B cell (primary cell): ENCODE results near the gene KSR2. TPM values are rescaled to one million over a fixed set of nuclear protein-coding genes. Genes with fewer than 3 reads are reported as not detected.

Source experiments
- ATAC-seq: fragments of 200-7000 bp; cut with Tn5 transposase; one replicate; pipeline ENCODE4 v1.10.0; 2021; ENCODE audit warnings: low read depth, mild to moderate bottlenecking, moderate number of reproducible peaks, moderate library complexity
- CTCF ChIA-PET: fragments of 350-600 bp; sonication (Branson Sonifier 250); formaldehyde crosslinking; loops from one replicate; lab custom pipeline; 2021; ENCODE audit warnings: antibody characterized with exemption, inconsistent platforms; lab: Charles Lee
- POLR2A ChIA-PET: fragments of 350-600 bp; sonication (Branson Sonifier 250); formaldehyde crosslinking; loops from one replicate; lab custom pipeline; 2021; ENCODE audit warnings: antibody characterized with exemption; lab: Charles Lee
- DNase-seq: peaks from one replicate; pipeline ENCODE4 v3.0.0; 2013
- H2AFZ ChIP-seq: 2 replicates; pipeline ENCODE4 v1.6.1; 2012; ENCODE audit warnings: mild to moderate bottlenecking, low read depth, low read length; ENCODE audit not compliant: insufficient read depth, poor library complexity, severe bottlenecking
- H3K27ac ChIP-seq, 2 donors: 1 replicate in 1 of 2; 2 replicates in 1 of 2; pipeline ENCODE4 v1.5.1; 2012 to 2013; ENCODE audit warnings: low read length in 2 of 2, mild to moderate bottlenecking in 2 of 2, moderate library complexity in 1 of 2
- H3K27me3 ChIP-seq, 4 experiments: fragments of 200-600 bp in 1 of 4; sonication (generic) in 1 of 4; replicated peaks in 1 of 4; 1 replicate in 2 of 4; 2 replicates in 2 of 4; pipeline versions ENCODE4 v1.6.1 to v1.7.0; 2013 to 2016; ENCODE audit warnings: low read length in 3 of 4, mild to moderate bottlenecking in 2 of 4, mixed read lengths in 1 of 4, moderate library complexity in 1 of 4; ENCODE audit not compliant: insufficient read depth in 4 of 4, control insufficient read depth in 3 of 4; ENCODE audit errors: control extremely low read depth in 1 of 4
- H3K36me3 ChIP-seq, 2 experiments: replicated peaks in 1 of 2; 1 replicate in 1 of 2; 2 replicates in 1 of 2; pipeline versions ENCODE4 v1.6.1 to v1.7.1; 2013; ENCODE audit warnings: low read length in 1 of 2; ENCODE audit not compliant: insufficient read depth in 2 of 2, control insufficient read depth in 1 of 2; ENCODE audit errors: control extremely low read depth in 1 of 2, extremely low read depth in 1 of 2
- H3K4me1 ChIP-seq, 2 donors: fragments of 200-600 bp in 1 of 2; sonication (generic) in 1 of 2; 1 replicate in 1 of 2; 2 replicates in 1 of 2; pipeline versions ENCODE4 v1.5.1 to v1.6.1; 2013 to 2017; ENCODE audit warnings: low read length in 2 of 2; ENCODE audit not compliant: control insufficient read depth in 2 of 2, insufficient read depth in 2 of 2
- H3K4me2 ChIP-seq: replicated peaks from 2 replicates; pipeline ENCODE3; 2012; ENCODE audit warnings: mild to moderate bottlenecking, low read depth, low read length; ENCODE audit not compliant: poor library complexity, severe bottlenecking
- H3K4me3 ChIP-seq, 5 experiments: fragments of 200-600 bp in 1 of 5; sonication (generic) in 1 of 5; 1 replicate in 3 of 5; 2 replicates in 2 of 5; pipeline versions ENCODE4 v1.5.1 to v1.7.0; 2011 to 2016; ENCODE audit warnings: low read length in 4 of 5, mild to moderate bottlenecking in 4 of 5, low read depth in 2 of 5, control low read depth in 1 of 5, moderate library complexity in 1 of 5; ENCODE audit not compliant: insufficient read depth in 1 of 5; ENCODE audit errors: control extremely low read depth in 1 of 5, extremely low read depth in 1 of 5
- H3K79me2 ChIP-seq: fragments of 200-600 bp; sonication (generic); one replicate; pipeline ENCODE4 v1.6.0; 2016; ENCODE audit warnings: low read length; ENCODE audit not compliant: control insufficient read depth, insufficient read depth
- H3K9ac ChIP-seq: fragments of 200-600 bp; sonication (generic); 2 replicates; pipeline ENCODE4 v1.6.1; 2017; ENCODE audit warnings: mild to moderate bottlenecking, low read length, moderate library complexity
- H3K9me3 ChIP-seq, 3 donors: one replicate each; pipeline versions ENCODE4 v1.6.1 to v1.7.1; 2013; ENCODE audit warnings: low read length in 2 of 3; ENCODE audit not compliant: control insufficient read depth in 2 of 3, insufficient read depth in 1 of 3; ENCODE audit errors: control extremely low read depth in 1 of 3
- H4K20me1 ChIP-seq: 2 replicates; pipeline ENCODE4 v1.6.0; 2012; ENCODE audit warnings: mild to moderate bottlenecking, low read length; ENCODE audit not compliant: insufficient read depth, control insufficient read depth, poor library complexity, severe bottlenecking
- H3K27ac Mint-ChIP-seq: one replicate; pipeline ENCODE4 v1.8.0; 2021; ENCODE audit warnings: mixed read lengths
- H3K27me3 Mint-ChIP-seq: one replicate; pipeline ENCODE4 v1.8.0; 2021; ENCODE audit warnings: mixed read lengths
- H3K4me1 Mint-ChIP-seq: one replicate; pipeline ENCODE4 v1.8.0; 2021; ENCODE audit warnings: mixed read lengths
- H3K4me3 Mint-ChIP-seq: one replicate; pipeline ENCODE4 v1.8.0; 2021; ENCODE audit warnings: mixed read lengths
- H3K9me3 Mint-ChIP-seq: one replicate; pipeline ENCODE4 v1.8.0; 2022; ENCODE audit warnings: mixed read lengths; ENCODE audit not compliant: insufficient read depth
- CTCF ChIP-seq: fragments of 200-600 bp; IDR thresholded peaks from one replicate; pipeline ENCODE4 v1.8.0; 2022; ENCODE audit warnings: antibody characterized with exemption, mild to moderate bottlenecking
- EZH2 ChIP-seq: IDR thresholded peaks from 2 replicates; pipeline ENCODE4 v1.6.1; 2012; ENCODE audit warnings: borderline replicate concordance, low read depth, mild to moderate bottlenecking, moderate library complexity, low read length; ENCODE audit not compliant: insufficient read depth, poor library complexity, severe bottlenecking
- WGBS: methylation state at CpG from one replicate; pipeline ENCODE4 v1.1.5; 2013; ENCODE audit warnings: missing lambda C conversion rate; ENCODE audit not compliant: insufficient coverage; 5-methylcytosine and 5-hydroxymethylcytosine counted together
- intact Hi-C: fragments of 100-400 bp; cut with micrococcal nuclease; formaldehyde crosslinking; loops from one replicate; pipeline ENCODE4 v1.10.0; 2022
- polyA plus RNA-seq: library from polyadenylated mRNA; depleted of rRNA; stranded (reverse); fragments of >200 nt; gene quantifications from 2 replicates; pipeline ENCODE4 v1.2.3, GENCODE V29; 2012
- total RNA-seq, 2 donors: library from RNA; stranded (reverse); fragments of 120-200 nt in 1 of 2; gene quantifications; 1 replicate in 1 of 2; 2 replicates in 1 of 2; pipeline versions ENCODE4 v1.2.3 to v1.2.4, GENCODE V29; 2013 to 2022

KSR2 gene
- total and polyA plus RNA-seq, 2 donors (not counting 1 experiment from before 2014, with no cell fraction given) = not detected

DNA sequence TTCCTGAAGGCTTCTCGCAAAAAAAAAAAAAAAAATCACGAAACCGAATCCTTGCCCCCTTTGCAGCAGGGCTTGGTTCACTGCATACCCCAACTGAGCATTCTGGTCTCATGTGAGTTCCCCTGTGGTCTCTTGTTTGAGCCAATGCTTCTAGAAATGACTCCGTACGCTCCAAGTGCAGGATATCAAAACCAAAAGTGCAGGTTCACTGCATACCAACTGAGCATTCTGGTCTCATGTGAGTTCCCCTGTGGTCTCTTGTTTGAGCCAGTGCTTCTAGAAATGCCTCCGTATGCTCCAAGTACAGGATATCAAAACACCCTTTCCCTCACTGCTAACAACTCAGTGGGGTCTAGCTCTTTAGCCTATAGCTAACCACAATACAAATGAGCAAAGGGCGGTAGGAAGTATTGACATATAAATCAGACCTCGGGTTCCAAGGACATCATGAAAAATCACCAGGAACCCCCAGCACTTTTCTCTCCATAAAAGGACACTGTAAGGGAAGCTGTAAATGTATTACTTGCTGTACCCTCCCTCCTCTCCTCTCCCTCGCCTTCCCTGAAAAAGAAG is 401.1 kb downstream of the KSR2 start:
- intact Hi-C loops = no loop called here
- ATAC-seq (no peak), DNase-seq (no peak)
- Histone ChIP-seq H3K36me3 (no peaks in the 10 kb centered on the region), H4K20me1 (no peaks in the 10 kb centered on the region), H3K9me3 (no peaks in the 10 kb centered on the region), H3K27ac (no peak overlapping the region), H3K4me1 (no peaks in the 10 kb centered on the region), H3K27me3 (no peaks in the 10 kb centered on the region), H2AFZ (no peak overlapping the region), H3K4me2 (no peak overlapping the region), H3K9ac (no peak overlapping the region), H3K4me3 (no peak overlapping the region), H3K79me2 (no peaks in the 10 kb centered on the region)
- Mint-ChIP-seq H3K4me3 (no peak overlapping the region), H3K27me3 (peaks cover 14% of the 10 kb centered on the region), H3K9me3 (no peaks in the 10 kb centered on the region), H3K4me1 (no peaks in the 10 kb centered on the region), H3K27ac (no peak overlapping the region)
- ChIA-PET POLR2A (no interaction called here), CTCF (no interaction called here)
- WGBS = 62% methylated on average over 6 of the region's 9 CpGs
- no peak for TF ChIP-seq EZH2
- no peak for TF ChIP-seq CTCF

- Histone ChIP-seq H3K36me3 (no peaks in the 10 kb centered on the region), H3K9me3 (no peaks in the 10 kb centered on the region), H3K9ac (no peak overlapping the region), H3K4me2 (no peak overlapping the region), H3K4me1 (no peaks in the 10 kb centered on the region), H3K27me3 (no peaks in the 10 kb centered on the region), H3K27ac (no peak overlapping the region), H3K79me2 (no peaks in the 10 kb centered on the region), H4K20me1 (no peaks in the 10 kb centered on the region), H3K4me3 (no peak overlapping the region), H2AFZ (no peak overlapping the region)
- no peaks in the 10 kb centered on the region for H3K4me1 Mint-ChIP-seq
- no peak for TF ChIP-seq EZH2
- no peak for TF ChIP-seq CTCF
- ATAC-seq (no peak), DNase-seq (no peak)
- ChIA-PET CTCF (no interaction called here), POLR2A (no interaction called here)
- H3K4me3 Mint-ChIP-seq = no peak overlapping the region
- peaks cover 7% of the 10 kb centered on the region for H3K27me3 Mint-ChIP-seq
- H3K27ac Mint-ChIP-seq = no peak overlapping the region
- WGBS = 52% methylated on average over 8 of the region's 9 CpGs
- intact Hi-C loops = no loop called here
- no peaks in the 10 kb centered on the region for H3K9me3 Mint-ChIP-seq
Observed at GRCh38 chr12:117564881-117565280, 403.9 kb downstream of the KSR2 start.
